ENCODE results near the gene DFFA. TPM values are rescaled to one million over a fixed set of nuclear protein-coding genes. Genes with fewer than 3 reads are reported as not detected.

The DFFA gene
- total RNA-seq, 3 donors from 2014 or later: 19.7 to 22.8 (median 21.3) TPM

DNA sequence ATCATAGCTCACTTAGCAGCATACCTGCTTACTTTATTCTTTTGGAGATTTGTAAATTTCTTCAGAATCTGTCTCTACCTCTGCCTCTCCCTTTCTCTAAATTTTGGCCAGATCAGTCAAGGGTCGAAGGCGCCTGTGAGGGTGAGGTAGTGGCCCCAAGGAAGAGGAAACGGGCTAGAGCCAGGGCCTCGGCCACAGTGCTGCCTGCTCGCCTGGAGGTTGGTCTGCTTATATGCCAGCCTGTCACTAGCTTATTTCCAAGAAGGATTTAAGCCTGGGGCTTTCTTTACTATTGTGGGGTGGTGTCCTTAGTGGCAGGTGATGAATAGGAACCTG, 22.1 kb upstream of the DFFA start:
- Histone ChIP-seq H3K27me3 (no peaks in the 10 kb centered on the region), H3K36me3 (no peaks in the 10 kb centered on the region), H3K27ac (peak overlapping the region in 1 of 2 donors; percentile 86), H3K9me3 (no peaks in the 10 kb centered on the region), H3K4me3 (peak overlapping the region in 1 of 3 donors; percentile 26), H3K4me1 (peaks cover 7 to 10% of the 10 kb centered on the region in 2 donors)
- DNase-seq (ENCODE audit: low spot score in 2 of 2): no peak
- intact Hi-C loops (cut with DNase I; ENCODE audit: low total_unique reads): no loop called here
- no peak for TF ChIP-seq POLR2A (IDR thresholded peaks at IDR 0.05)
- no peak for TF ChIP-seq POLR2AphosphoS5 (IDR thresholded peaks at IDR 0.05)
- TF ChIP-seq, protein P1, sequence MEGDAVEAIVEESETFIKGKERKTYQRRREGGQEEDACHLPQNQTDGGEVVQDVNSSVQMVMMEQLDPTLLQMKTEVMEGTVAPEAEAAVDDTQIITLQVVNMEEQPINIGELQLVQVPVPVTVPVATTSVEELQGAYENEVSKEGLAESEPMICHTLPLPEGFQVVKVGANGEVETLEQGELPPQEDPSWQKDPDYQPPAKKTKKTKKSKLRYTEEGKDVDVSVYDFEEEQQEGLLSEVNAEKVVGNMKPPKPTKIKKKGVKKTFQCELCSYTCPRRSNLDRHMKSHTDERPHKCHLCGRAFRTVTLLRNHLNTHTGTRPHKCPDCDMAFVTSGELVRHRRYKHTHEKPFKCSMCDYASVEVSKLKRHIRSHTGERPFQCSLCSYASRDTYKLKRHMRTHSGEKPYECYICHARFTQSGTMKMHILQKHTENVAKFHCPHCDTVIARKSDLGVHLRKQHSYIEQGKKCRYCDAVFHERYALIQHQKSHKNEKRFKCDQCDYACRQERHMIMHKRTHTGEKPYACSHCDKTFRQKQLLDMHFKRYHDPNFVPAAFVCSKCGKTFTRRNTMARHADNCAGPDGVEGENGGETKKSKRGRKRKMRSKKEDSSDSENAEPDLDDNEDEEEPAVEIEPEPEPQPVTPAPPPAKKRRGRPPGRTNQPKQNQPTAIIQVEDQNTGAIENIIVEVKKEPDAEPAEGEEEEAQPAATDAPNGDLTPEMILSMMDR (IDR thresholded peaks at IDR 0.05): no peak

DNA sequence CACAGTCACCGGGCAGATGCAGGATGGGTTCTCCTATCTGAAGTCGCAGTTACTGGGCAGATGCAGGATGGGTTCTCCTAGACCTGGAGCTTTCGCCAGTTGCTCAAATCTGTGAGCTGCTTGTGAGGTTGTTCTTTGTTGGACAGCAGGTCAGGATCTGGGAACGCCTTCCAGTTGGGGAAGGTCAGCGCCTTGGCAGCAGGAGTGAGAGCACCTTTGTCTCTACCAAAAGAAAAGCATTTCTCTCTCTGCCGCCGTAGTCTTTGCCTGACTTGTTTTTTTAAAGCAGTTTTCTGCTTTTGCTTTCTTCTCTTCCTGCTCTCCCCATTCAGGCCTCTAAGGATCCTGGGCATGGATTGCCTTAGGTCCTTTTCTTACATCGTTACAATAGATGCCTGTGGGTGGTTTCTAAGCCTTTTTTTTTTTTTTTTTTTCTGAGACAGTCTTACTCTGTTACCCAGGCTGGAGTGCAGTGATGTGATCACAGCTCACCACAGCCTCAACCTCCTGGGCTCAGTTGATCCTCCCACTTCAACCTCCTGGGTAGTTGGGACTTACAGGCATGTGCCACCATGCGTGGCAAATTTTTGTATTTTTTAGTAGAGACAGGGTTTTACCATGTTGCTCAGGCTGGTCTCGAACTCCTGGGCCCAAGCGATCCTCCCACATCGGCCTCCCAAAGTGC, 18.1 kb upstream of the DFFA start:
- peak overlapping the region in 1 of 2 donors; percentile 29 for H3K27ac ChIP-seq
- H3K36me3 ChIP-seq: no peaks in the 10 kb centered on the region
- TF ChIP-seq POLR2AphosphoS5 (IDR thresholded peaks at IDR 0.05) (no peak), POLR2A (IDR thresholded peaks at IDR 0.05) (no peak)
- TF ChIP-seq, protein P1 (IDR thresholded peaks at IDR 0.05): no peak
- H3K4me3 ChIP-seq: no peak overlapping the region
- H3K27me3 ChIP-seq: no peaks in the 10 kb centered on the region
- DNase-seq (ENCODE audit: low spot score in 2 of 2): no peak
- intact Hi-C loops (cut with DNase I; ENCODE audit: low total_unique reads): no loop called here
- H3K9me3 ChIP-seq: no peaks in the 10 kb centered on the region
- peaks cover 7 to 8% of the 10 kb centered on the region in 2 donors for H3K4me1 ChIP-seq

DNA sequence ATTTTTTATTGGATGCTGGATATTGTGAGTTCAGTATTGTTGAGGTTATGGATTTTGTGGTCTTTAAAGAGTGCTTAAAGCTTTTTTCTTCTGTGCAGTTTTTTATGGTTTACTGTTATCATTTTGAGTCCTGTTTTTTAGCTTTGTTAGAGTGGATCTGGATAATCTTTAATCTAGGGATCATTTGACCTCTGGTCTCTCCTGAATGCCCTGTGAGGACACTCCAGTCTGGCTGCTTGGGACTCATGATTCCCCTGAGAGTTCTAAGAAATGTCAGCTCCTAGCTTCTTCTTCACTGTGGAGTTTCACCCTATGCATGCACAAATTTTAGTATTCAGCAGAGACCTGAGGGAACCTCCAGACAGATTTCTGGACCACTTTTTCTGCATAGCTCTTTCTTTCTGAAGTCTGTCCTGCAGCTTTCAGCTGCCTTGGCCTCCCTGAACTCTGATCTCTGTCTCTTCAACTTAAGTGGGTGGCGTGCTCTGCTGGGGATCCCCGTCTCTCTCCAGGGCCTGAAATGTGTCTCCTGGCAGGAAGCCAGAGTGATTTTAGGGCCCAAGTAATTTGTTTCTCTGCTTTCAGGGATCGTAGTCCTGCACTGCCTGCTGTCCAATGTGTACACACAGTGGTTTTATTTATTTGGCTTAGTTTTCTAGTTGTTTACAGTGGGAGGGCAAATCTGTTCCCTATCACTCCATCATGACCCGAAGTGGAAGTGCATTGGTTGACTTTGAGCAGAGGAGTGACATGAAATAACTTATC, 17.1 kb upstream of the DFFA start:
- Histone ChIP-seq H3K4me1 (no peaks in the 10 kb centered on the region), H3K27ac (no peak overlapping the region), H3K27me3 (no peaks in the 10 kb centered on the region), H3K9me3 (no peaks in the 10 kb centered on the region), H3K4me3 (no peak overlapping the region), H3K36me3 (no peaks in the 10 kb centered on the region)
- intact Hi-C loops (cut with DNase I; ENCODE audit: low total_unique reads): no loop called here
- TF ChIP-seq POLR2AphosphoS5 (IDR thresholded peaks at IDR 0.05): no peak
- TF ChIP-seq, protein P1 (IDR thresholded peaks at IDR 0.05): no peak
- DNase-seq (ENCODE audit: low spot score in 2 of 2): no peak

DNA sequence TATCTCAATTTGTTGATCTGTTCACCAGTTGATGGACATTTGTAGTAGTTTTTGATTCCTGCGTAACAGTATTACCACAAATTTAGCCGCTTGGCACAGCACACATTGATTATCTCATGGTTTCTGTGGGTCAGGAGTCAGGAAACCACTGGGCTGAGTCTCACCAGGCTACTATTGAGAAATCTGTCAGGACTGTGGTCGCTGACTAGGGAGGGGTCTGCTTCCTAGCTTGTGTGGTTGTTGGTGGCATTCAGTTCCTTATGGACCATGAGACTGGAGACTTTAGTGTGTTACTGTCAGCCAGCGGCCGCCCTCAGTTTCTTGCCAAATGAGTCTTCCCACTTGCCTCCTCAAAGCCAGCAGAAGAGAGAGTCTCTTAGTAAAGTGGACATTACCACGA, 12.2 kb upstream of the DFFA start:
- no peaks in the 10 kb centered on the region for H3K4me1 ChIP-seq
- H3K4me3 ChIP-seq: no peak overlapping the region
- no peak overlapping the region for H3K27ac ChIP-seq
- H3K27me3 ChIP-seq: no peaks in the 10 kb centered on the region
- TF ChIP-seq POLR2A (IDR thresholded peaks at IDR 0.05): no peak
- TF ChIP-seq POLR2AphosphoS5 (IDR thresholded peaks at IDR 0.05): no peak
- TF ChIP-seq, protein P1 (IDR thresholded peaks at IDR 0.05): no peak
- intact Hi-C loops (cut with DNase I; ENCODE audit: low total_unique reads): no loop called here
- no peaks in the 10 kb centered on the region for H3K9me3 ChIP-seq
- DNase-seq (ENCODE audit: low spot score in 2 of 2): no peak
- H3K36me3 ChIP-seq: no peaks in the 10 kb centered on the region

DNA sequence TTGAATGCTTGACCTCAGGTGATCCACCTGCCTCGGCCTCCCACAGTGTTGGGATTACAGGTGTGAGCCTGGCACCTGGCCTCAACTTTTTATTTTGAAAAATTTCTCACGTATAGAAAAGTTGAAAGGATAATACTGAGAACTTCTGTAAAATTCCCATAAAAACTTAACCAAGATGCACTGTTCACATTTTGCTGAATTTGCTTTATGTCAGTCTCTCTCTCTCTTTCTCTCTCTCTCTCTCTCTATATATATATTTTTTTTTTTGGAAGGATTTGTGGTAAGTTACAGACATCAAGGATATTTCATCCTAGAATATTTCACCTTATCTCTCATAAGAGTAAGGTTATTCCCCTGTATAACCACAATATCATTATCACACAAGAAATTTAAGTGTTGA, 8.3 kb upstream of the DFFA start:
- Histone ChIP-seq H3K27ac (no peak overlapping the region), H3K27me3 (no peaks in the 10 kb centered on the region), H3K9me3 (no peaks in the 10 kb centered on the region), H3K4me3 (no peak overlapping the region), H3K36me3 (no peaks in the 10 kb centered on the region), H3K4me1 (peaks cover 0 to 7% of the 10 kb centered on the region in 2 donors)
- intact Hi-C loops (cut with DNase I; ENCODE audit: low total_unique reads): no loop called here
- TF ChIP-seq, protein P1 (IDR thresholded peaks at IDR 0.05): no peak
- TF ChIP-seq POLR2AphosphoS5 (IDR thresholded peaks at IDR 0.05): no peak
- TF ChIP-seq POLR2A (IDR thresholded peaks at IDR 0.05): no peak
- DNase-seq (ENCODE audit: low spot score in 2 of 2): no peak

Data from breast epithelium (tissue), 4 donors.